ENCODE measurements around the gene ZBP1.
A peak's percentile ranks its signal among the peaks of the same experiment; 100 is the strongest.

The ZBP1 gene

GRCh38 chr20:57576617-57577550 is 43.3 kb downstream of the ZBP1 start:
- TF ChIP-seq, protein P1, sequence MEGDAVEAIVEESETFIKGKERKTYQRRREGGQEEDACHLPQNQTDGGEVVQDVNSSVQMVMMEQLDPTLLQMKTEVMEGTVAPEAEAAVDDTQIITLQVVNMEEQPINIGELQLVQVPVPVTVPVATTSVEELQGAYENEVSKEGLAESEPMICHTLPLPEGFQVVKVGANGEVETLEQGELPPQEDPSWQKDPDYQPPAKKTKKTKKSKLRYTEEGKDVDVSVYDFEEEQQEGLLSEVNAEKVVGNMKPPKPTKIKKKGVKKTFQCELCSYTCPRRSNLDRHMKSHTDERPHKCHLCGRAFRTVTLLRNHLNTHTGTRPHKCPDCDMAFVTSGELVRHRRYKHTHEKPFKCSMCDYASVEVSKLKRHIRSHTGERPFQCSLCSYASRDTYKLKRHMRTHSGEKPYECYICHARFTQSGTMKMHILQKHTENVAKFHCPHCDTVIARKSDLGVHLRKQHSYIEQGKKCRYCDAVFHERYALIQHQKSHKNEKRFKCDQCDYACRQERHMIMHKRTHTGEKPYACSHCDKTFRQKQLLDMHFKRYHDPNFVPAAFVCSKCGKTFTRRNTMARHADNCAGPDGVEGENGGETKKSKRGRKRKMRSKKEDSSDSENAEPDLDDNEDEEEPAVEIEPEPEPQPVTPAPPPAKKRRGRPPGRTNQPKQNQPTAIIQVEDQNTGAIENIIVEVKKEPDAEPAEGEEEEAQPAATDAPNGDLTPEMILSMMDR (IDR thresholded peaks at IDR 0.05; ENCODE audit: control extremely low read depth, extremely low read depth, low read depth, missing control alignments): no peak
- ChIA-PET CTCF (no interaction called here), POLR2A (no interaction called here)
- no peak for DNase-seq (ENCODE audit: extremely low spot score)

GRCh38 chr20:57576002-57576401 is 44.2 kb downstream of the ZBP1 start:
- DNase-seq (ENCODE audit: extremely low spot score): no peak
- ChIA-PET CTCF (interaction anchor here (0.9 kb wide), 1 partner anchor 20 kb away, joined by 3 read pairs; no protein-coding TSS in a partner anchor), POLR2A (no interaction called here)
- TF ChIP-seq, protein P1 (IDR thresholded peaks at IDR 0.05; ENCODE audit: control extremely low read depth, extremely low read depth, low read depth, missing control alignments): no peak

DNA sequence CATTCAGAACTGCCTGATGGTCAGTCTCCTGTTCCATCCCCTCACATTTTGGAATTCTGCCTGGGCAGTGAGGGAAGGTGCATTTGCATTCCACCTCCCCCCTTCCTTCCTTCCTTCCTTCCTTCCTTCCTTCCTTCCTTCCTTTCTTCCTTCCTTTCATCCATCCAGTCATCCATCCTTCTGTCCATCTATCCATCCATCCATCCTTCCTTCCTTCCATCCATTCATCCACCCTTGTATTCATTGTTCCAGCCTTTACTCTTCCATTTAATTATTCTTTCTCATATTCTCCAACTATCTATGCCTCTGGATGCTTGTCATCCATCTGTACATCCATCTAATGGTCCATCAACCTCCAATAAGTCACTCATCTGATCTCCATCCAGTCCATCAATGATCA is 45.3 kb downstream of the ZBP1 start:
- TF ChIP-seq, protein P1 (IDR thresholded peaks at IDR 0.05; ENCODE audit: control extremely low read depth, extremely low read depth, low read depth, missing control alignments): no peak
- ChIA-PET POLR2A (no interaction called here), CTCF (interaction anchor here (0.9 kb wide), 1 partner anchor 21 kb away, joined by 3 read pairs; no protein-coding TSS in a partner anchor)
- DNase-seq (ENCODE audit: extremely low spot score): no peak

DNA sequence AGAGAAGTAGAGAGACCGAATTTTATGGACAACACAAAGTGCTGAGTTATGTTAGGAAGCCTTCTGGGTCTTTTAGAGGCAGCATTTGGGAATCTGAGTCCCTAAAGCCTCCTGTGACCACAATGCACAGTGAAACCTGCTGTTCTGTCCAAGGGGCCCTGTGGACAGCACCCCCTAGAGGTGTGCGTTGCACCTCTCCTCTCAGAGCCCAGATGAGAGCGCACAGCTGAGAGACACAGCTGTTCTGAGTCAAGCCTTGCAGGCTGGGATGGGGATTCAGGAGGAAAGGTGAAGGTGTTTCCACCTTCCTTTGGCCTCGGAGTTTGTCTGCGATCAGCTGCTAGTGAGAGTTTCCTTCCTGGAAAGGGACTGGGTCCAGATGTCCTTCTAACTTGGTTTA is 46.3 kb downstream of the ZBP1 start:
- POLR2A ChIA-PET: no interaction called here
- TF ChIP-seq, protein P1 (IDR thresholded peaks at IDR 0.05; ENCODE audit: control extremely low read depth, extremely low read depth, low read depth, missing control alignments): peak; percentile 8
- no peak for DNase-seq (ENCODE audit: extremely low spot score)
- CTCF ChIA-PET: no interaction called here

- ChIA-PET CTCF (interaction anchor here (1.0 kb wide), 1 partner anchor 12 kb away, joined by 5 read pairs; the partner anchor contains the start of gene PCK1), POLR2A (no interaction called here)
- DNase-seq (ENCODE audit: extremely low spot score): no peak
- TF ChIP-seq, protein P1 (IDR thresholded peaks at IDR 0.05; ENCODE audit: control extremely low read depth, extremely low read depth, low read depth, missing control alignments): no peak
Observed at GRCh38 chr20:57573242-57573641, 47.0 kb downstream of the ZBP1 start.

GRCh38 chr20:57571782-57572416 is 48.3 kb downstream of the ZBP1 start:
- TF ChIP-seq, protein P1 (IDR thresholded peaks at IDR 0.05; ENCODE audit: control extremely low read depth, extremely low read depth, low read depth, missing control alignments): no peak
- CTCF ChIA-PET: interaction anchor here (1.0 to 1.4 kb wide), 2 partner anchors 9 to 1021 kb away, joined by 3 to 4 read pairs; no protein-coding TSS in a partner anchor
- no peak for DNase-seq (ENCODE audit: extremely low spot score)
- POLR2A ChIA-PET: no interaction called here

Measured in GM10248 (cell line).